ENCODE data around the gene KDM5A. TPM values are rescaled to one million over a fixed set of nuclear protein-coding genes. Genes with fewer than 3 reads are reported as not detected.

KDM5A gene
- total RNA-seq, 1 donor: 46.2 TPM

DNA sequence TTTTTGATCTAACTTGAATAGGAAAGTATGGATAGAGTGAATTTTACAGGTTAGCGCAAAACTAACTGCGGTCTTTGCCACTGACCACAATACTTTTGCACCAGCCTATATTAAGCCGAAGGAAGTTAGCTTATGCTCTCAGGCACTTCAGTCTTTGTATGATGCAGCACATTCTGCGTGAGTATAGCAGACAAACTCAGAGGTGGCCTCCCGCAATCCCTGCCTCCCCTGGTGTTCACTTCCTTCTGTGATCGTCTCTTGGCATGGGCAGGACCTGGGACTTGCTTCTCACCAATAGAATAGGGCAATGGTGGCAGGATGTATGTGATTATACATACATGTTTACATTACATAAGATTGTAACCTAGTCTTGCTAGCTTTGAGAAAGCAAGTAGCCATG, 116.2 kb downstream of the KDM5A start:
- no peak for DNase-seq (ENCODE audit: low read depth)
- TF ChIP-seq, protein P1, sequence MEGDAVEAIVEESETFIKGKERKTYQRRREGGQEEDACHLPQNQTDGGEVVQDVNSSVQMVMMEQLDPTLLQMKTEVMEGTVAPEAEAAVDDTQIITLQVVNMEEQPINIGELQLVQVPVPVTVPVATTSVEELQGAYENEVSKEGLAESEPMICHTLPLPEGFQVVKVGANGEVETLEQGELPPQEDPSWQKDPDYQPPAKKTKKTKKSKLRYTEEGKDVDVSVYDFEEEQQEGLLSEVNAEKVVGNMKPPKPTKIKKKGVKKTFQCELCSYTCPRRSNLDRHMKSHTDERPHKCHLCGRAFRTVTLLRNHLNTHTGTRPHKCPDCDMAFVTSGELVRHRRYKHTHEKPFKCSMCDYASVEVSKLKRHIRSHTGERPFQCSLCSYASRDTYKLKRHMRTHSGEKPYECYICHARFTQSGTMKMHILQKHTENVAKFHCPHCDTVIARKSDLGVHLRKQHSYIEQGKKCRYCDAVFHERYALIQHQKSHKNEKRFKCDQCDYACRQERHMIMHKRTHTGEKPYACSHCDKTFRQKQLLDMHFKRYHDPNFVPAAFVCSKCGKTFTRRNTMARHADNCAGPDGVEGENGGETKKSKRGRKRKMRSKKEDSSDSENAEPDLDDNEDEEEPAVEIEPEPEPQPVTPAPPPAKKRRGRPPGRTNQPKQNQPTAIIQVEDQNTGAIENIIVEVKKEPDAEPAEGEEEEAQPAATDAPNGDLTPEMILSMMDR (IDR thresholded peaks at IDR 0.05; ENCODE audit: insufficient read depth, low read length): no peak
- no peak overlapping the region for H3K4me3 ChIP-seq (ENCODE audit: low read depth, low read length)

DNA sequence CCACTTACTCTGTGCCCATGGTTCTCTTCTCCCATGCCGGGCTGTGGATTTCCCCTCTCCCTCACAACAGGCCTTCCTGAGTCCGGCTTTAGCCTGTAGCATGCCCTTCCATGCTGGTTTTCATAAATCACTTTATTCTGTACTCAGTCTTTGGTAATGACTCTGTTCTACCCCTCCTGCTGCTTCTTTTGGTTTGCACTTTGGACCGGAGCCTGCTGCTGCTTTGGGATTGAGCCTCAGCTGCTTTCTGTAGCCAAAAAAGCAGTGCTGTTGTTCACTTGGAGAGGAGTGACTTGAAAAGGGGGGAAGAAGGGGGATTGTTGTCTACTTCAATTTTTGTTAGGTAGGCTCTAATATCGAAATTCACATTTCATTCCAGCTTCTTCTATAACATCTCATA, 118.0 kb downstream of the KDM5A start:
- H3K4me3 ChIP-seq (ENCODE audit: low read depth, low read length): no peak overlapping the region
- TF ChIP-seq, protein P1 (IDR thresholded peaks at IDR 0.05; ENCODE audit: insufficient read depth, low read length): no peak

DNA sequence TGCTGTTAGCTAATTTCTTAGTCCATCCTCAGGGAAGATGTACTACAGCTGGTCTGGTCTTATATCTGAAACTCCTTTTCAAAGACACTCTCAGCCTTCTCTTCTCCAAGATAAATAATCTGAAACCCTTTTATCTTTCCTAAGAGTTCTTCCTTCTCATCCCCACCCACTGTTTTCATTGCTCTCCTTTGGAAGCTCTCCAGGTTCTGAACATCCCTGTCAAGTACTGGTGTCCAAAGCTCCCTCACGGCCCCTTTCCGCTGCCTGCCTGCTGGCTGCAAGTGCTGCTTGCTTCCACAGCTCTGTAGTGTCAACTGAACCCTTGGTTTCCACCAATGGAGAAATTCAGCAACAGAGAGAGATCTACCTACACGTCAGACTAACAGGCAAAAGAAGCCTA, 119.9 kb downstream of the KDM5A start:
- DNase-seq (ENCODE audit: low read depth): no peak
- TF ChIP-seq, protein P1 (IDR thresholded peaks at IDR 0.05; ENCODE audit: insufficient read depth, low read length): no peak
- H3K4me3 ChIP-seq (ENCODE audit: low read depth, low read length): no peak overlapping the region

More for the DNA sequence above, 118.0 kb downstream of the KDM5A start:
- no peak for DNase-seq (ENCODE audit: low read depth)

DNA sequence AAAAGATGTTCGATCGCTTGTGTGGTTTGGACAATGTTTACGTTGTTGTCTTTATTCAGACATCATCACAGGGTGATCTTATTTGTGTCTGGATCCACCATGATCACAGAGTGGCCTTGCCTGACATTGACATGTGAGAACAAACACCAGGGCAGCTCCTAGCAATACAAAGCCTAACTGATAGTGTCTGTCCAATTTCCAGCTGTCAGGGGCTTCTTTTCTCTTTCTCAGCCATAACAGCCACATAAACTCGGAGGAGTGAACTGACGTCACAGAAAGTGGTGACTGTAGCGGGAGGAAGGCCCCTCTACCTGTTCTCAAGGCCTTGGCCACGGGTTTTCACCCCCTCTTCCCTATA, 120.7 kb downstream of the KDM5A start:
- TF ChIP-seq, protein P1 (IDR thresholded peaks at IDR 0.05; ENCODE audit: insufficient read depth, low read length): no peak
- no peak for DNase-seq (ENCODE audit: low read depth)
- no peak overlapping the region for H3K4me3 ChIP-seq (ENCODE audit: low read depth, low read length)

DNA sequence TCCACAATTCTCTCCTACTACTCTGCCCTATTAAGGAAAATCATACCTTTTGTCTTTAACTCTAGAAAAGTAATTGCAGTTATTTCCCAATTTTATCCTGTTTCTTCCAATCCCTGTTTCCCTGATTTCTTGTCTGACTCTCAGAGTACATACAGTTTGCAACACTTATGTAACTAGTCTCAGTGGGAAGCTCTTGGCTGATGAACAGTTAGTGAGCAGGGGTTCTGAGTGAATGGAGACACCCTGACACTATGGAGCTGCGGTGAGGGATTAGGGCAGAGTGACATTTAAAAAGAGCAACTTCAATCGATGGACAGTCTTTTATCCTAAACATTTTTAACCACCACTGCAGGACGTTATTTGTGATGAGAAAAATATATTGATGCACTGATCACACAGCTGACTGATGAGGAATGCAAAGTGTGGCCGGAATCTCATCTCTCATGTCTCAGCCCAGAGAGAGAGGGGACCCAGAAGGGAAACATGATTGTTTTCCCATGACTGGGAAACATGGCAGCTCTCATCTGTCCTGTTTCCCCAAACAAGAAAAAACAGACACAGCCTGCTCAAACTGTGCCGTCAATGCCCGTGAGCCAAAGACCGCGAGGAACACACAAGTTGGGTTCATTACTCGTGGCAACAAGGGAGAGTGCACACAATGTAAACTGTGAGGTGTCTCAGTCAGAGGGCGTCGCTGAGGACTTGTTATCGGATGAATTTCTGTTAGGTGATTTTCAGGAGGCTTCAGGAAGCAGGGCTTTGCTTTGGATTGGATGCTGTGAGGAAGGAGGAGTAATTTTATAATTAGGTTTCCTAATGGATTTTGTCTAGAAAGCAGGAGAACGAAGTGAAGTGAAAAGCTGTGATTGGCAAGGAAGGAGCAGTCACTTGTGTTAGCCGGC, 121.3 kb downstream of the KDM5A start:
- TF ChIP-seq, protein P1 (IDR thresholded peaks at IDR 0.05; ENCODE audit: insufficient read depth, low read length): no peak
- DNase-seq (ENCODE audit: low read depth): no peak
- no peak overlapping the region for H3K4me3 ChIP-seq (ENCODE audit: low read depth, low read length)

DNA sequence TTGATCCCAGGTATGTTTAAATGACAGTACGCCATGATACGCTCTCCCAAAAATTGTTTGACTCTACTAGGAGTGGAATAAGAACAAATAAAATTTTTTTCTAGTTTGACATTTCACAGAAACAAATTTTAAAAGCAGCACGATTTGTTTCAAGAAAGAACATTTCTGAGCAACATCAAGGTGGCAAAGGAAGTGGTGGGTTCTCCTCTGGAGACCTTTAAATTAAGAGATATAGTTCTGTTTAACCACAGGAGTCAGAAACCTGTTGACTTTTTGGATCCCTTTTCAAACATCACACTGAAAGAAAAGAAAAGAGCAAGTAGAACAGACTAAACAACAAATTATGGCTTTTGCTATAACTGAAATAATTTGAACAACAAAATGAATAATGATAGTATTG, 124.0 kb downstream of the KDM5A start:
- TF ChIP-seq, protein P1 (IDR thresholded peaks at IDR 0.05; ENCODE audit: insufficient read depth, low read length): no peak
- no peak overlapping the region for H3K4me3 ChIP-seq (ENCODE audit: low read depth, low read length)
- DNase-seq (ENCODE audit: low read depth): no peak
